DOHH2 (cell line): ENCODE data around the gene WDR59.

Source experiments
- CTCF ChIP-seq: fragments of 200-600 bp; sonication (generic); IDR thresholded peaks from one replicate; pipeline ENCODE4 v1.5.1; 2014; ENCODE audit warnings: antibody characterized with exemption, mild to moderate bottlenecking, low read depth, low read length; ENCODE audit not compliant: poor library complexity, severe bottlenecking
- EZH2phosphoT487 ChIP-seq: fragments of 200-600 bp; sonication (generic); IDR thresholded peaks from 2 replicates; pipeline ENCODE4 v1.6.1; 2017; ENCODE audit warnings: borderline replicate concordance, mild to moderate bottlenecking, antibody characterized with exemption, low read length, moderate library complexity, mixed read lengths

- no peak for TF ChIP-seq CTCF
- no peak for TF ChIP-seq EZH2phosphoT487
Measured at GRCh38 chr16:75022567-75022966, 37.6 kb upstream of the WDR59 start.
